Naive thymus-derived CD4-positive, alpha-beta T cell (primary cell): ENCODE results near the gene ZNF44. TPM values are rescaled to one million over a fixed set of nuclear protein-coding genes. Genes with fewer than 3 reads are reported as not detected.

ENCODE experiments used
- ATAC-seq: fragments of 150-1000 bp; cut with Tn5 transposase; 2 replicates; pipeline ENCODE4 v1.10.0; 2021; ENCODE audit warnings: mild to moderate bottlenecking, moderate library complexity
- CTCF ChIA-PET: fragments of 350-600 bp; sonication (Branson Sonifier 250); formaldehyde crosslinking; loops from one replicate; lab custom pipeline; 2021; ENCODE audit warnings: antibody characterized with exemption; lab: Charles Lee
- POLR2A ChIA-PET: fragments of 350-600 bp; sonication (Branson Sonifier 250); formaldehyde crosslinking; loops from one replicate; lab custom pipeline; 2021; ENCODE audit warnings: antibody characterized with exemption, inconsistent platforms; lab: Charles Lee
- DNase-seq, 9 donors: peaks; one replicate each; pipeline versions ENCODE4 v3.0.0 to v3.0.0-alpha.2; 2020 to 2022; ENCODE audit warnings: mixed read lengths in 1 of 9
- H3K27ac ChIP-seq: one replicate; pipeline ENCODE4 v1.7.0; 2013; ENCODE audit warnings: mild to moderate bottlenecking, low read depth, low read length, moderate library complexity
- H3K27me3 ChIP-seq, 2 donors: one replicate each; pipeline ENCODE4 v1.7.0; 2013; ENCODE audit warnings: low read length in 2 of 2, mild to moderate bottlenecking in 2 of 2, moderate library complexity in 2 of 2; ENCODE audit not compliant: control insufficient read depth in 2 of 2, insufficient read depth in 2 of 2
- H3K36me3 ChIP-seq, 3 experiments: 1 replicate in 2 of 3; 2 replicates in 1 of 3; pipeline ENCODE4 v1.7.0; 2013; ENCODE audit warnings: low read length in 3 of 3, mild to moderate bottlenecking in 3 of 3, moderate library complexity in 1 of 3; ENCODE audit not compliant: insufficient read depth in 3 of 3, control insufficient read depth in 2 of 3
- H3K4me1 ChIP-seq, 2 donors: one replicate each; pipeline ENCODE4 v1.7.0; 2013; ENCODE audit warnings: low read length in 2 of 2, mild to moderate bottlenecking in 2 of 2, moderate library complexity in 1 of 2; ENCODE audit not compliant: control insufficient read depth in 2 of 2, insufficient read depth in 2 of 2
- H3K4me3 ChIP-seq: 2 replicates; pipeline ENCODE4 v1.7.0; 2013; ENCODE audit warnings: mild to moderate bottlenecking, low read length
- H3K9me3 ChIP-seq, 3 experiments: 1 replicate in 2 of 3; 2 replicates in 1 of 3; pipeline ENCODE4 v1.7.0; 2013; ENCODE audit warnings: low read length in 3 of 3; ENCODE audit not compliant: control insufficient read depth in 2 of 3
- H3K27ac Mint-ChIP-seq, 9 donors: one replicate each; pipeline ENCODE4 v1.8.0; 2020 to 2022; ENCODE audit warnings: mixed read lengths in 9 of 9, mild to moderate bottlenecking in 8 of 9, moderate library complexity in 5 of 9, inconsistent platforms in 2 of 9
- H3K27me3 Mint-ChIP-seq, 5 donors: one replicate each; pipeline ENCODE4 v1.8.0; 2021 to 2022; ENCODE audit warnings: mixed read lengths in 5 of 5, mild to moderate bottlenecking in 1 of 5
- H3K36me3 Mint-ChIP-seq, 5 donors: one replicate each; pipeline ENCODE4 v1.8.0; 2020 to 2022; ENCODE audit warnings: mixed read lengths in 5 of 5, mild to moderate bottlenecking in 3 of 5, inconsistent platforms in 1 of 5
- H3K4me1 Mint-ChIP-seq, 7 donors: one replicate each; pipeline ENCODE4 v1.8.0; 2020 to 2022; ENCODE audit warnings: mixed read lengths in 7 of 7, mild to moderate bottlenecking in 3 of 7, inconsistent platforms in 1 of 7
- H3K4me3 Mint-ChIP-seq, 10 donors: one replicate each; pipeline ENCODE4 v1.8.0; 2020 to 2022; ENCODE audit warnings: mild to moderate bottlenecking in 10 of 10, mixed read lengths in 10 of 10, moderate library complexity in 6 of 10, inconsistent platforms in 2 of 10
- H3K9me3 Mint-ChIP-seq, 11 donors: one replicate each; pipeline ENCODE4 v1.8.0; 2020 to 2022; ENCODE audit warnings: mixed read lengths in 11 of 11, mild to moderate bottlenecking in 4 of 11, inconsistent platforms in 1 of 11, moderate library complexity in 1 of 11
- intact Hi-C, 2 donors: fragments of 100-400 bp; cut with micrococcal nuclease; formaldehyde crosslinking; loops; one replicate each; pipeline ENCODE4 v1.15.1; 2023
- polyA plus RNA-seq, 2 donors: library from polyadenylated mRNA; unstranded; fragments of 300-500 nt; fragmentation: Illumina TruSeq; gene quantifications; one replicate each; pipeline ENCODE4 v1.2.3, GENCODE V29; 2021
- total RNA-seq, 6 experiments: library from RNA in 5 of 6; stranded (reverse) in 5 of 6; gene quantifications; 1 replicate in 5 of 6; 2 replicates in 1 of 6; pipeline ENCODE4 v1.2.3 and lab custom pipeline; 2021 to 2026

The ZNF44 gene
- total RNA-seq (10 to 100 TPM; 16.3 to 67.4 (median 31.3) TPM), polyA plus RNA-seq (10 to 100 TPM; 19.2 to 32.2 TPM), total RNA-seq (lab: John Stamatoyannopoulos, UW) (88.2 reads per million, percentile 82 among the genes with 10 or more reads in this experiment)

GRCh38 chr19:12294249-12295158, at the start of gene ZNF44:
Gene ZNF44 (minus strand): TSS chr19:12294883. CDS start chr19:12294694, 189 bp downstream.
- Mint-ChIP-seq H3K4me3 (peak within 1 kb of the TSS; percentile 89 to 99 (median 99)), H3K9me3 (peaks cover 0 to 29% (median 0%) of the 10 kb centered on the region in 11 donors), H3K36me3 (peaks cover 0 to 54% (median 12%) of the 10 kb centered on the region in 5 donors), H3K27me3 (no peaks in the 10 kb centered on the region), H3K27ac (peak within 1 kb of the TSS; percentile 93 to 99 (median 97)), H3K4me1 (peaks cover 25 to 52% (median 36%) of the 10 kb centered on the region in 7 donors)
- ChIA-PET CTCF (interaction anchor here (2.2 kb wide), 1 partner anchor 38 kb away, joined by 6 read pairs; the partner anchor contains the start of gene ZNF563), POLR2A (interaction anchor here (0.6 to 11.1 kb wide), 8 partner anchors 17 to 488 kb away, joined by 3 to 164 read pairs (median 6); partner anchors contain the start of genes ZNF136, ZNF442 and ZNF563)
- DNase-seq (peak; percentile 77 to 96 (median 93)), ATAC-seq (peak; percentile 99)
- peak within 1 kb of the TSS; percentile 90 for H3K27ac ChIP-seq
- H3K27me3 ChIP-seq, result no peaks in the 10 kb centered on the region
- peaks cover 13 to 20% of the 10 kb centered on the region in 2 donors for H3K4me1 ChIP-seq
- intact Hi-C loops, result loop anchor here (1.0 to 10.0 kb wide), 12 partner anchors 39 to 873 kb away; partner anchors contain the start of genes ZNF442 (in 2 of the 2), ZNF563 (in 2 of the 2), ZNF564 (in 2 of the 2) and MAN2B1 (in 1 of the 2)
- peaks cover 0 to 8% (median 0%) of the 10 kb centered on the region in 3 experiments for H3K36me3 ChIP-seq
- no peaks in the 10 kb centered on the region for H3K9me3 ChIP-seq
- H3K4me3 ChIP-seq, result peak within 1 kb of the TSS; percentile 99

- H3K27ac Mint-ChIP-seq, result peak within 1 kb of the TSS; percentile 92 to 99 (median 97)
- H3K4me3 ChIP-seq, result peak within 1 kb of the TSS; percentile 61
- H3K4me1 ChIP-seq, result peaks cover 9 to 22% of the 10 kb centered on the region in 2 donors
- H3K27me3 ChIP-seq, result no peaks in the 10 kb centered on the region
- peaks cover 0 to 5% (median 0%) of the 10 kb centered on the region in 3 experiments for H3K36me3 ChIP-seq
- peak within 1 kb of the TSS; percentile 92 for H3K27ac ChIP-seq
- H3K9me3 ChIP-seq, result no peaks in the 10 kb centered on the region
- no peaks in the 10 kb centered on the region for H3K27me3 Mint-ChIP-seq
- H3K4me1 Mint-ChIP-seq, result peaks cover 23 to 49% (median 40%) of the 10 kb centered on the region in 7 donors
- CTCF ChIA-PET, result interaction anchor here (0.6 to 1.8 kb wide), 4 partner anchors 32 to 172 kb away, joined by 3 to 6 read pairs (median 5); partner anchors contain the start of genes ZNF44 and ZNF442
- intact Hi-C loops, result loop anchor here (1.0 to 10.0 kb wide), 16 partner anchors 31 to 334 kb away; partner anchors contain the start of genes MAN2B1 (in 2 of the 2), WDR83 (in 2 of the 2), ZNF44 (in 2 of the 2) and ZNF442 (in 2 of the 2)
- peak; percentile 99 for ATAC-seq
- H3K9me3 Mint-ChIP-seq, result peaks cover 0 to 8% (median 0%) of the 10 kb centered on the region in 11 donors
- POLR2A ChIA-PET, result interaction anchor here (0.5 to 4.4 kb wide), 30 partner anchors 11 to 409 kb away, joined by 3 to 164 read pairs (median 4); partner anchors contain the start of genes ZNF136, ZNF20, ZNF44 and ZNF442
- peaks cover 0 to 15% (median 3%) of the 10 kb centered on the region in 5 donors for H3K36me3 Mint-ChIP-seq
- DNase-seq, result peak; percentile 91 to 99 (median 98)
- H3K4me3 Mint-ChIP-seq, result peak within 1 kb of the TSS; percentile 90 to 100 (median 96)
Observed at GRCh38 chr19:12333162-12334159, 38.8 kb upstream of the ZNF44 start, which contains the start of gene ZNF563. Gene ZNF563 (minus strand): TSS chr19:12333633. CDS start chr19:12333482, 151 bp downstream.

- DNase-seq (peak in 7 of 9 donors; percentile 5 to 68 (median 15)), ATAC-seq (peak; percentile 14)
- Histone ChIP-seq H3K27me3 (no peaks in the 10 kb centered on the region), H3K4me3 (peak overlapping the region; percentile 61), H3K27ac (peak overlapping the region; percentile 92), H3K4me1 (peaks cover 9 to 22% of the 10 kb centered on the region in 2 donors), H3K9me3 (no peaks in the 10 kb centered on the region), H3K36me3 (peaks cover 0 to 5% (median 0%) of the 10 kb centered on the region in 3 experiments)
- intact Hi-C loops, result loop anchor here (5.0 to 10.0 kb wide), 4 partner anchors 163 to 336 kb away; partner anchors contain the start of genes MAN2B1 (in 2 of the 2), WDR83 (in 2 of the 2) and ZNF20 (in 1 of the 2)
- ChIA-PET POLR2A (interaction anchor here (0.6 to 4.4 kb wide), 6 partner anchors 23 to 152 kb away, joined by 3 to 164 read pairs (median 9); partner anchors contain the start of genes ZNF44, ZNF442 and ZNF709), CTCF (no interaction called here)
- Mint-ChIP-seq H3K27me3 (no peaks in the 10 kb centered on the region), H3K36me3 (peaks cover 0 to 28% (median 9%) of the 10 kb centered on the region in 5 donors), H3K4me3 (peak overlapping the region; percentile 90 to 100 (median 96)), H3K27ac (peak overlapping the region; percentile 81 to 99 (median 95)), H3K9me3 (peaks cover 0 to 13% (median 0%) of the 10 kb centered on the region in 11 donors), H3K4me1 (peaks cover 27 to 63% (median 55%) of the 10 kb centered on the region in 7 donors)
Observed at GRCh38 chr19:12331211-12331941, 36.7 kb upstream of the ZNF44 start.

- peaks cover 29 to 72% (median 63%) of the 10 kb centered on the region in 7 donors for H3K4me1 Mint-ChIP-seq
Observed at GRCh38 chr19:12330340-12330739, 35.7 kb upstream of the ZNF44 start.

GRCh38 chr19:12325690-12326089, 31.0 kb upstream of the ZNF44 start:
- Histone ChIP-seq H3K27ac (no peak overlapping the region), H3K4me3 (no peak overlapping the region), H3K27me3 (no peaks in the 10 kb centered on the region), H3K4me1 (peaks cover 0 to 2% of the 10 kb centered on the region in 2 donors), H3K9me3 (peaks cover 0 to 5% (median 0%) of the 10 kb centered on the region in 3 experiments), H3K36me3 (peaks cover 0 to 30% (median 0%) of the 10 kb centered on the region in 3 experiments)
- DNase-seq, result no peak
- Mint-ChIP-seq H3K9me3 (peaks cover 0 to 36% (median 8%) of the 10 kb centered on the region in 11 donors), H3K4me1 (peaks cover 3 to 45% (median 39%) of the 10 kb centered on the region in 7 donors), H3K27me3 (no peaks in the 10 kb centered on the region), H3K36me3 (peaks cover 14 to 63% (median 53%) of the 10 kb centered on the region in 5 donors), H3K27ac (peak overlapping the region in 2 of 9 donors; percentile 16 to 60), H3K4me3 (peak overlapping the region in 1 of 10 donors; percentile 7)
- ChIA-PET POLR2A (no interaction called here), CTCF (no interaction called here)
- intact Hi-C loops, result no loop called here
- ATAC-seq, result no peak

More at GRCh38 chr19:12330340-12330739, 35.7 kb upstream of the ZNF44 start:
- Histone ChIP-seq H3K9me3 (no peaks in the 10 kb centered on the region), H3K27me3 (no peaks in the 10 kb centered on the region), H3K27ac (no peak overlapping the region), H3K36me3 (peaks cover 0 to 5% (median 0%) of the 10 kb centered on the region in 3 experiments), H3K4me3 (no peak overlapping the region), H3K4me1 (peaks cover 9 to 22% of the 10 kb centered on the region in 2 donors)
- peak overlapping the region in 6 of 10 donors; percentile 90 to 100 (median 96) for H3K4me3 Mint-ChIP-seq
- peaks cover 0 to 36% (median 17%) of the 10 kb centered on the region in 5 donors for H3K36me3 Mint-ChIP-seq
- ChIA-PET CTCF (no interaction called here), POLR2A (interaction anchor here (4.4 kb wide), 1 partner anchor 37 kb away, joined by 164 read pairs; the partner anchor contains the start of gene ZNF44)
- no peaks in the 10 kb centered on the region for H3K27me3 Mint-ChIP-seq
- H3K9me3 Mint-ChIP-seq, result peaks cover 0 to 17% (median 0%) of the 10 kb centered on the region in 11 donors
- H3K27ac Mint-ChIP-seq, result peak overlapping the region in 7 of 9 donors; percentile 69 to 99 (median 95)
- ATAC-seq (no peak), DNase-seq (no peak)
- intact Hi-C loops, result loop anchor here (5.0 to 10.0 kb wide), 4 partner anchors 164 to 337 kb away; partner anchors contain the start of genes MAN2B1 (in 2 of the 2), WDR83 (in 2 of the 2) and ZNF20 (in 1 of the 2)
